Adrenal gland (tissue), 5 donors: ENCODE measurements around the gene ATP8A2.

ENCODE experiments used
- POLR2A ChIP-seq, 2 donors: fragments of 450-650 bp; IDR thresholded peaks; one replicate each; pipeline ENCODE4 v1.6.1; 2017; ENCODE audit warnings: antibody characterized with exemption in 2 of 2, mild to moderate bottlenecking in 2 of 2, moderate library complexity in 1 of 2
- TF ChIP-seq, protein P1 (sequence below), 6 experiments: fragments of 450-650 bp in 4 of 6; fragments of 200-600 bp in 2 of 6; sonication (generic) in 1 of 6; IDR thresholded peaks; 1 replicate in 5 of 6; 2 replicates in 1 of 6; pipeline versions ENCODE4 v1.5.1 to v1.8.0; 2016 to 2021; ENCODE audit warnings: antibody characterized with exemption in 6 of 6, mild to moderate bottlenecking in 2 of 6, moderate library complexity in 1 of 6
- donor health status: DM: no; HTN: no; CAD: no.

DNA sequence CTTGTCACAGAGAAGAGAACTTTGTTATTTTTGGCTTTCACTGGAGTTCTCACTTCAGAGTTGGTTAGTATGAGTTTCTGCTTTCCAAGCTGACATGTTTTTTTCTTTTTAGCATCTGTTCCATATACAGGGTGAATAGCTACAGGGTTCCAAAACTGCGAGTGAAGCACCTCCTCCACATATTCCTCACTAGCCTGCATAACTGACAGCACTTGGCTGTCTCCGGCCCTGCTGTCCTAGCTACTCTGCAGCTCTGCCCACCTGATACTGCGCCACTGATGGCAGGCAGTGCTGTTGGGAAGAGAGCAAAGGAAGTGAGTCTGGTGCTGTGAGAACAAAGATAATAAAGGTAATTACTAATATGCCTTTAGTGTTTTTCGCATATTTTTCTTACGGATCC is 6.8 kb downstream of the ATP8A2 start:
- TF ChIP-seq, protein P1, sequence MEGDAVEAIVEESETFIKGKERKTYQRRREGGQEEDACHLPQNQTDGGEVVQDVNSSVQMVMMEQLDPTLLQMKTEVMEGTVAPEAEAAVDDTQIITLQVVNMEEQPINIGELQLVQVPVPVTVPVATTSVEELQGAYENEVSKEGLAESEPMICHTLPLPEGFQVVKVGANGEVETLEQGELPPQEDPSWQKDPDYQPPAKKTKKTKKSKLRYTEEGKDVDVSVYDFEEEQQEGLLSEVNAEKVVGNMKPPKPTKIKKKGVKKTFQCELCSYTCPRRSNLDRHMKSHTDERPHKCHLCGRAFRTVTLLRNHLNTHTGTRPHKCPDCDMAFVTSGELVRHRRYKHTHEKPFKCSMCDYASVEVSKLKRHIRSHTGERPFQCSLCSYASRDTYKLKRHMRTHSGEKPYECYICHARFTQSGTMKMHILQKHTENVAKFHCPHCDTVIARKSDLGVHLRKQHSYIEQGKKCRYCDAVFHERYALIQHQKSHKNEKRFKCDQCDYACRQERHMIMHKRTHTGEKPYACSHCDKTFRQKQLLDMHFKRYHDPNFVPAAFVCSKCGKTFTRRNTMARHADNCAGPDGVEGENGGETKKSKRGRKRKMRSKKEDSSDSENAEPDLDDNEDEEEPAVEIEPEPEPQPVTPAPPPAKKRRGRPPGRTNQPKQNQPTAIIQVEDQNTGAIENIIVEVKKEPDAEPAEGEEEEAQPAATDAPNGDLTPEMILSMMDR (IDR thresholded peaks at IDR 0.05), result no peak
- no peak for TF ChIP-seq POLR2A (IDR thresholded peaks at IDR 0.05)
